ENCODE results near the gene SORCS3. TPM values are rescaled to one million over a fixed set of nuclear protein-coding genes. Genes with fewer than 3 reads are reported as not detected.

Gene SORCS3
- total and polyA plus RNA-seq, 10 of the 15 experiments (the other 5 are each of a cell fraction or from before 2014, with no cell fraction given): 0.01 to 0.04 (median 0.02) TPM; not detected in 7

GRCh38 chr10:105104297-105104696 lies 463.2 kb downstream of the SORCS3 start:
- H2AFZ ChIP-seq (ENCODE audit: control insufficient read depth, low read depth, low read length): no peak overlapping the region
- ATAC-seq (no peak), DNase-seq (ENCODE audit: low read depth, low spot score) (no peak), FAIRE-seq (no peak)
- no peak overlapping the region for H3K4me2 ChIP-seq (ENCODE audit: control insufficient read depth, insufficient read depth)
- no peaks in the 10 kb centered on the region for H3K79me2 ChIP-seq (ENCODE audit: control insufficient read depth, insufficient read depth, low read length)
- H3K9me3 ChIP-seq (replicated peaks; ENCODE audit: control insufficient read depth, insufficient read depth, low read length): no peaks in the 10 kb centered on the region
- no peak overlapping the region for H3K9ac ChIP-seq (ENCODE audit: control insufficient read depth, insufficient read depth, low read length)
- H3K36me3 ChIP-seq (ENCODE audit: control insufficient read depth in 2 of 2, insufficient read depth in 2 of 2, low read length in 1 of 2): no peaks in the 10 kb centered on the region
- no peaks in the 10 kb centered on the region for H3K27me3 ChIP-seq (replicated peaks in 1 of 2; ENCODE audit: control insufficient read depth in 2 of 2, insufficient read depth in 2 of 2, low read length in 1 of 2)
- no TSS peak for BruUV-seq (replicated peaks)
- TF ChIP-seq PBX3 (IDR thresholded peaks at IDR 0.05; ENCODE audit: insufficient replicate concordance, low read depth, low read length) (no peak), STAT3 (IDR thresholded peaks at IDR 0.05; ENCODE audit: low read depth, low read length) (no peak), MEF2B (IDR thresholded peaks at IDR 0.05; ENCODE audit: partially characterized antibody, poor library complexity, severe bottlenecking) (no peak), USF1 (IDR thresholded peaks at IDR 0.05; ENCODE audit: borderline replicate concordance, extremely low read length, insufficient read depth, low read depth, low read length) (no peak), E4F1 (IDR thresholded peaks at IDR 0.05; ENCODE audit: borderline replicate concordance, partially characterized antibody) (no peak), SRF (IDR thresholded peaks at IDR 0.05; ENCODE audit: low read depth in 2 of 2, low read length in 2 of 2) (no peak), RAD51 (IDR thresholded peaks at IDR 0.05) (no peak), JUND (IDR thresholded peaks at IDR 0.05; ENCODE audit: low read depth, low read length) (no peak), NR2F1 (conservative IDR thresholded peaks at IDR 0.05) (no peak)
- CTCF ChIA-PET: no interaction called here
- SMC1A ChIA-PET (ENCODE audit: uncharacterized antibody, unreplicated experiment): no interaction called here
- WGBS (ENCODE audit: insufficient coverage, insufficient replicate concordance, low lambda C conversion rate, missing lambda C conversion rate): 0% methylated on average over 2 of the region's 2 CpGs
- H3K4me3 ChIP-seq: no peak overlapping the region
- H3K4me1 ChIP-seq (ENCODE audit: control insufficient read depth, insufficient read depth, low read length): no peaks in the 10 kb centered on the region
- no peak overlapping the region for H3K27ac ChIP-seq (ENCODE audit: control insufficient read depth, insufficient read depth)
- POLR2A ChIA-PET: no interaction called here
- in situ Hi-C loops (cut with MboI) (no loop called here), intact Hi-C loops (cut with micrococcal nuclease; ENCODE audit: unreplicated experiment) (no loop called here)
- RAD21 ChIA-PET (ENCODE audit: unreplicated experiment): no interaction called here
- H4K20me1 ChIP-seq (ENCODE audit: control insufficient read depth, insufficient read depth): no peaks in the 10 kb centered on the region

Data from GM12878 (cell line).